Left cardiac atrium (tissue), 4 donors: ENCODE measurements around the gene CR1. TPM values are rescaled to one million over a fixed set of nuclear protein-coding genes. Genes with fewer than 3 reads are reported as not detected.
"Not testable (repeated sequence)": the region's sequence is repeated elsewhere in the genome, so short reads cannot be mapped to it uniquely, and the experiment has no call there.

Source experiments
- ATAC-seq, 2 donors: fragments of 200-7000 bp; cut with Tn5 transposase; one replicate each; pipeline ENCODE4 v1.9.1; 2020; ENCODE audit warnings: mild to moderate bottlenecking in 2 of 2, moderate library complexity in 2 of 2
- DNase-seq: peaks from one replicate; pipeline ENCODE4 v3.0.0-alpha.2; 2020
- intact Hi-C, 2 donors: fragments of 100-400 bp; cut with DNase I; formaldehyde crosslinking; loops; one replicate each; pipeline versions ENCODE4 v1.14.1 to v1.15.1; 2022 to 2023
- total RNA-seq, 2 donors: library from RNA; stranded (reverse); fragmentation: NEBNext Ultra II Directional; extraction: Animal tissue kit (Norgen Biotek cat#: 25700); gene quantifications; one replicate each; pipeline ENCODE4 v1.2.1, GENCODE V29; 2021
- donor health status: DM: no; HTN: yes; CAD: no.
- donor health status: DM: no; HTN: yes; CAD: no; lungs with severe emphysema.
- donor health status: DM: yes; HTN: yes; CAD: no.
- donor health status: Dilated cardiomyopathy.

CR1 gene
- total RNA-seq, 2 donors from 2014 or later, result 4.0 to 11.3 TPM

DNA sequence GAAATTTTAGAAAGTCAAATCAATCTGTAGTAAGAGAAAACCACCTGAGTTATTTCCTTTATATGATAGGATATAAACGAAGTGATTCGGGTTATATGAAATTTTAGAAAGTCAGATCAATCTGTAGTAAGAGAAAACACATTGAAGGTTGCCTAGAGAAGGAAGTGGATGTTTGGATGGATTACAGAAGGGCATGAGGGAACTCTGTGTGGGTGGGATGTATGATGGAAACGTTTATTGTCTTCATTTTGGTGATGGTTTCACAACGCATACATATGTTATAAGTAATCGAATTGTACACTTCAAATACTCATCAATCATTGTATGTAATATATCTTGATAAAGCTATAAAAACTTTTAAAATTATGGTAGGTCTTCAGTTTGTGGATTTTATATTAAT is 5.1 kb downstream of the CR1 start:
- DNase-seq (no peak), ATAC-seq (no peak)
- intact Hi-C loops, result loop anchor here in 1 of 2 donors (2.0 kb wide), 1 partner anchor 416 kb away; no protein-coding TSS in a partner anchor

DNA sequence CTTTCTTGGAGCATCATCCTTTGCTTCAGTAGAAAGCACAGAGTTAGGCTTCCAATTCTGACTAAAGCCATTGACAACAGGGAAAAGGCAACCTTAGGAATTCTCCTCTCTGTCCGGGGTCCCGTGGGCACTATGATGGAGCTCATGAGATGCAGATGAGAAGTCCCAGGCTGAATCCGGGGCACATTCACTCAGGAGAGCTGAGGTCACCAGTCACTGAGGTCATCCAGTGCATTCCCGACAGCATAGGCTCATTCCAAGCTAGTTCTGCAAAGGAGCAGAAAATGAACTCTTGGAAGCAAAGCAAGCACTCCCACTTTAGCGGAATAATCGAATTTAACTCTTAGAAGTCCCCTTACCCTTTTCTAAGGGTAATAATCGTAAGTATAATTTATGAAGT is 6.8 kb downstream of the CR1 start:
- DNase-seq (no peak), ATAC-seq (no peak)
- intact Hi-C loops, result no loop called here

DNA sequence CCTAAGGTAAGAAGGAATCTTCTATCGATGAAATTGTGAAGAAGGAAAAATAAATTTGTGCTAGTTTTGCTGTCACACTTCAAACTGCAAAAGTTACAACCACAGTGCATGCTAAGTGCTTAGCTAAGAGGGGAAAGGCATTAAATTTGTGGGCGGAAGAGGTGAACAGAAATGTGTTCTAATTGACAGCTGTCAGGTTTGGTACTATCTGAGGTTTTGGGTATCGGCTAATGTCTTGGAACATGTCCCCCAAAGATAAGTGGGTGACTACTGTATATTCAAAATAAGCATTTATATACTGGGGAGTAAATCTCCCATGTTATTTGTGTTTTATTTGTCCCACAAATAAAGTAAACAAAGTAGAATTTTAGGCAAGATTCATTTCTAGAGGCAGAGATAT is 8.0 kb downstream of the CR1 start:
- DNase-seq (no peak), ATAC-seq (no peak)
- intact Hi-C loops, result no loop called here

DNA sequence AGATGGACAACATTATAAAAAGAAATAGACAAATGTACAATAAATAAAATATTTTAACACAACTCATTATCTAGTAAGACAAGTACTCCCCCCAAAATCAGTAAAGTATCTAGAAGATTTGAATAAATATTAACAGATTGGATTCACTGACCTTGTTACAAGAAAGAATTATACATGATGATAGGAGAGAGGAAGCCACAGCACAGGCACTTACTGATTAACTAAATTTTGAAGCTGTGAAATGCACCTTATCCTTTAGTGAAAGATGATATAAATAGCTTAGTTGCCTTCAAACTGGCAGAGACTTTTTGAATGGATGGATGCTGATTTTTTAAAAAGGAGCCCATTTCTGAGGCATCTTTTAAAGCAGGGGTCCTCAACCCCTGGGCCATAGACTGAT is 8.5 kb downstream of the CR1 start:
- intact Hi-C loops, result no loop called here
- no peak for ATAC-seq
- no peak for DNase-seq

DNA sequence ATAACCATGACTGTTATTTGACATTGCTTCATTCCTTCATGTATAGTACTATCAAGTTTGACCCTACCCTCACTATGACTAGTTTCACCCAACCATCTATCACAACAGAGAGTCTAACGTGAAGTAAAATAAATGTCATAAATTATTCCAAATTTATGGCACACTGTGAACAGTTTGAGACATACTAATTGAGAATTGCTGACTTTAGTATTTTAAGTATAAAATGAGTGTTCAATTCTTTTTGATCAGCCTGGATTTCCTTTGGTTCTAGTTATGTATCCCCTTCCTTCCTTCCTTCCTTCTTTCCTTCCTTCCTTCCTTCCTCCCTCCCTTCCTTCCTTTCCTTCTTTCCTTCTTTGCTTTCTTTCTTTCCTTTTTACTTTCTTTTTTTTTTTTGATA is 14.5 kb downstream of the CR1 start:
- no peak for DNase-seq
- intact Hi-C loops, result no loop called here
- no peak for ATAC-seq

DNA sequence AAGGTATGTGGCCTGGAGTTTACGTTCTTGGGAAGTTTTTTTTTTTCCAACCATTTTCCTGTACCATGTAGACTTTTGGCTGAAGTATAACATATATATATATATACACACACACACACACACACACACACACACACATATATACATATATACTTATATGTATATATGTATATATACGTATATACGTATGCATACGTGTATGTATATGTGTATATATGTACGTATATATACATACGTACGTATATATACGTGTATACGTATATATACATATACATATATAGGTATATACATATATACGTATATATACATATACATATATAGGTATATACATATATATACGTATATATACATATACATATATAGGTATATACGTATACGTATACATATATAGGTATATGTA is 18.9 kb downstream of the CR1 start:
- no peak for ATAC-seq
- no peak for DNase-seq
- intact Hi-C loops, result no loop called here

DNA sequence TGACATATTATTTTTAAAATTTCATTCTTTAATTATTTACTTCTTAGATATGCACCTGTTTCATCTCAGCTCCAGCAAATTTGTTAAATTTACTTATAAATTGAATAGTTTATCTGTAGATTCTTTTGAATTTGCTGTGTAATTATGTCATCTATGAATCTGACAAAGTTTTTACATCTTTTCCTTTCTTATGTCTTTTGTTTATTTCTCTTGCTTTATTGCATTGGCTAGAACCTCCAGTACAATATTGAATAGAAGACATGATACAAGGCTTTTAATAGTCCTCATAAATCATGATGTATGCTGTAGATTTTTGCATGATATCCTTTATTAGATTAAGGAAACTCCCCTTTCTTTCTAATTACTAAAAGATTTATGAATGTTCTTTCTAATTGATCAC is 20.8 kb downstream of the CR1 start:
- intact Hi-C loops, result no loop called here
- no peak for ATAC-seq

DNA sequence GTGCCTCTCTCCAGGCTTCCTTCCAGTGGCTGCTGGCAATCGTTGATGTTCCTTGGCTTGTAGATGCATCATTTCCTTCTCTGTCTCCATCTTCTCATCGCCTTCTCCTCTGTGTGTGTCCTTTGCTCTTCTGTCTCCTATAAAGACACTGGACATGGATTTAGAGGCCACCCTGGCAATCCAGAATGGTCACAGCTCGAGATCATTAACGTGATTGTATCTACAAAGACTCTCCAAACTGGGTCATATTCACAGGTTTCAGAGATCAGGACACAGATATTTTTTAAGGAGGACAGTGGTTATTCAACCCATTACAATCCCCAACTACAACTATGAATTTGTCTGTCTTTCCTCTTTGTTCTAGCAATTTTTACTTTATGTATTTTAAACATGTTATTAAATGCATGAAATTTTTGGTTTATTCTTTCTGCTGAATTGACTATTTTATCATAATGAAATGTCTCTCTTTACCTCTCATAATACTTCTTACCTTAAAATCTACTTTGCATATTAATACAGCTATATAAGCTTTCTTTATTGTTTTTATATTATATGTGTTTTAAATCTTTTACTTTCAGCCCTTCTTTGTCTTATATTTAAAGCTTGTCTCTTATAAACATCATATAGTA is 22.8 kb downstream of the CR1 start:
- ATAC-seq (no peak), DNase-seq (no peak)
- intact Hi-C loops, result no loop called here

More for the DNA sequence above, 20.8 kb downstream of the CR1 start:
- no peak for DNase-seq

DNA sequence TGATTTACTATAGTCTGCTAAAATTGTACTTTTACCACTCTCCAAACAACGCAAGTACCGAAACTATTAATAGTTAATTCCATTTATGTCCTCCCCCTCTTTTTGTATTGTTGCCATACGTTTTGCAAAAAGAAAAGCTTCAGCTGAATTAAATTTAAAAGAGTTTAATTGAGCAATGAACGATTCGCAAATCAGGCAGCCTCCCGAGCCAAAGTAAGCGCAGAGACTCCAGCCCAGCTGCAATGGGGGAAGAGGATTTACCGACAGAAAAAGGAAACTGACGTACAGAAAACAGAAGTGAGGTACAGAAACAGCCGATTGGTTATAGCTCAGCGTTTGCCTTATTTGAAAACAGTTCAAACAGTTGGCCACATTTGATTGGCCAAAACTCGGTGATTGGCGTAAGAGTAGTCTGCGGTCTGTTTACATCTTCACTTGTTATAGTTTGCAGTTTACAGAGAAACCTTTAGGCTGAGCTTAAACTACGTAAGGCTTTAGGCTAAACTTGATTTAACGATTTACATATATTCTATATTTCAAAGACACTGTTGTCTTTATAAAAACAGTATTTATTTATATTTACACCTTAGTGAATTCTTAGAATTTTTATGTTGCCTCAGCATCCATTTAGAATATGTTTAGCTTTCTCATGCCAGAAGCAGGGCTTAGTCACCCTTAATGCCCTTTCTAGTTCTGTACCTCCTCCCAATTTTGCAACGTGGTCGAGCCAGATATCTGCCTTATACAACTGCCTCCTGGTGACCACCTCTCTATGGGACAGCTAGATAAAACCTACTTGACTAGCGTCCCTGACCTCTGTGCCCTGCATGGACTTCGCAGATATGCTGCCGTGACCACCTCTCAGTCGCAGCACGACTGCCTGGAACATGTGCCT is 23.8 kb downstream of the CR1 start:
- DNase-seq (no peak), ATAC-seq (no peak)
- intact Hi-C loops, result no loop called here

DNA sequence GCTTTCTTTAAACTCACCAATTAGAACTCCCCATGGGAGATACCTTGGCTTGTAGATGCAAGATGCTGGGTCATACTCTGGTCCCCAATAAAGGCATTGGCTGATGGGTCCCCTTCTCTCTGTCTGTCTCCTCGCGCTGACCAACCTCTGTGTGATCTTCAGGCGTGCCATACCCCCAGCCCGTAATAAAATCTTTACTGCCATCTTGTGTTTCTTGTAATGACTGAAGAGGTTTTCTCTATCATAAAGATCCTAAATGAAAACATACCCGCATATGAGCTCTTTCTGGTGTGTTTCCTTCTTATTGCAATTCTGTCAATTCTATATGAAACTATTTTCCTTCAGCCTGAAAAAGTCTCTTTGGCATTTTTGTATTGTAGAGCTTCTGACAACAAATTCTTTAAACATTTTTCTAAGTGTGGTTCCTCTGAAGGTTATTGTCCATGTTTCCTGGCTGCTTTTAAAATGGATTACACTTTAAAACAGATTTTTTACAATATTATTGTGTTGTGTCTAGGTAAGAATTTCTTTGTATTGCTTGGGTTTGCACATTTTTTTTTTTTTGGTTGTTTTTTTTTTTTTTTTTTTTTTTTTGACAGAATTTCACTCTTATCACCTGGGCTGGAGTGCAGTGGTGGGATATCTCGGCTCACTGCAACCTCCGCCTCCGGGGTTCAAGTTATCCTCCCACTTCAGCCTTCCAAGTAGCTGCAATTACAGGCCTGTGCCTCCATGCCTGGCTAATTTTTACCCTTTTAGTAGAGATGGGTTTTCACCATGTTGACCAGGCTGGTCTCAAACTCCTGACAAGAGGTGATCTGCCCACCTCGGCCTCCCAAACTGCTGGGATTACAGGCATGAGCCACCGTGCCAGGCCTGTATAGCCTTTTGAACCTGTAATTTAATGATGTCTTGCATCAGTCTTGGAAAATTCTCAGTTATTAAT is 24.7 kb downstream of the CR1 start:
- DNase-seq, ATAC-seq, intact Hi-C loops: not testable (repeated sequence)

DNA sequence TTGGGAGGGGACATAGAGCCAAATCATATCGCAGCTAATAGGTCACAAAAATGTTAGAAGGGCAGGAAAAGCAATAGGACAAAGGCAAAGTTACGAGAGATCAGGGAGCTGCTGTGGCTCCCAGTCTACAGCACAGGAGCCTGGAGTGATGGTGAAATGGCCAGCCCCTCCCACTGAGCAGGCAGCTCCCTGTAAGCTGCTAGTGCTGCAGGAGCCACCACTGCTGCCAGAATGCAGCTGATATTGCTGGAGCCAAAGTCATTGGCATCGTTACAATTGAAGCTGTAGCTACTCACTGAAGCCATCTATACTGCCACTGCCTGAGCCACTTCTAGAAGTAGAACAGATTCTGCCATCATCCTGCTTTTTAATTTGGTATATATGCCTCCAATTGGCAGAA is 29.3 kb downstream of the CR1 start:
- not testable (repeated sequence) for ATAC-seq, DNase-seq

DNA sequence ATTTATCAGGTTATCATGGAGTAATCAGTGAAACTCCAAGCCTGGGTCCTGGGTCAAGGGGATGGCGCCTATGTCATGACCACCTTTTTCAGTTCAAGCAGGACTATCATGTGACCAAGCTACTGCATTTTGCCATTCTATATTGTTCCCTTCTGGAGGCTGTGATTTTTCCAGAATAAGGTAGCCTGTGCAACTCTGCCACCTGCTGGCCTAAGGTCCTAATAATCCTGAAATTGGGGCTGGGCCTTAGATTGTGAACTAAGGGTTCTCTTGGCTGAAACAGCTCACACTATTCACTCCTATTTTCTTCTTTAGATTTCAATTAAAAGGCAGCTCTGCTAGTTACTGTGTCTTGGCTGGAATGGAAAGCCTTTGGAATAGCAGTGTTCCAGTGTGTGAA is 32.4 kb downstream of the CR1 start:
- ATAC-seq, intact Hi-C loops: not testable (repeated sequence)

More for the DNA sequence above, 29.3 kb downstream of the CR1 start:
- intact Hi-C loops, result not testable (repeated sequence)

DNA sequence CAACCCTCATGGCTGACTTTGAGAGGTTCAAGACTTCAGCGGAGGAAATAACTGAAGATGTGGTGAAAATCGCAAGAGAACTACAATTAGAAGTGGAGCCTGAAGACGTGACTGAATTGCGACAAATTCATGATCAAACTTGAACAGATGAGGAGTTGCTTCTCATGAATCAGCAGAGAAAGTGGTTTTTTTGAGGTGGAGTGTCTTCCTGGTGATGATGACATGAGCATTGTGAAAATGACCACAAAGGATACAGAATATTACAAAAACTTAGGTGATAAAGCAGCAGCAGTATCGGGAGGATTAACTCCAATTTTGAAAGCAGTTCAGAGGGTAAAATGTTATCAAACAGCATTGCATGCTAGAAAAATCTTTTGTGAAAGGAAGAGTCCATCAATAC is 40.3 kb downstream of the CR1 start:
- DNase-seq, intact Hi-C loops, ATAC-seq: not testable (repeated sequence)

More for the DNA sequence above, 32.4 kb downstream of the CR1 start:
- not testable (repeated sequence) for DNase-seq

DNA sequence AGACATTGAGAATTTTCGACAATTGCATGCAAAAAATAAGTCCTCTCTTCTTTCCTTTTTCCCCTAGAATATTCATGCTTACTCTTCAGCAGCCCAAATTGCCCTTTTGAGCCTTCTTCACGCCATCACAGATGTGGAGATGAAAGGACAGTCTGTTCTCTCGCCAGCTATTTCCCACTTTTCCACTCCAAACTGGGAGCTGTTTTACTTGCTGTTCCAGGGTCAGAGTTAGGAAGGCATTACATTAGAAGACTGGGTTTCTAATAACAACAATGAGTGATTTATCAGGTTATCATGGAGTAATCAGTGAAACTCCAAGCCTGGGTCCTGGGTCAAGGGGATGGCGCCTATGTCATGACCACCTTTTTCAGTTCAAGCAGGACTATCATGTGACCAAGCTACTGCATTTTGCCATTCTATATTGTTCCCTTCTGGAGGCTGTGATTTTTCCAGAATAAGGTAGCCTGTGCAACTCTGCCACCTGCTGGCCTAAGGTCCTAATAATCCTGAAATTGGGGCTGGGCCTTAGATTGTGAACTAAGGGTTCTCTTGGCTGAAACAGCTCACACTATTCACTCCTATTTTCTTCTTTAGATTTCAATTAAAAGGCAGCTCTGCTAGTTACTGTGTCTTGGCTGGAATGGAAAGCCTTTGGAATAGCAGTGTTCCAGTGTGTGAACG is 50.9 kb downstream of the CR1 start:
- intact Hi-C loops, ATAC-seq, DNase-seq: not testable (repeated sequence)

DNA sequence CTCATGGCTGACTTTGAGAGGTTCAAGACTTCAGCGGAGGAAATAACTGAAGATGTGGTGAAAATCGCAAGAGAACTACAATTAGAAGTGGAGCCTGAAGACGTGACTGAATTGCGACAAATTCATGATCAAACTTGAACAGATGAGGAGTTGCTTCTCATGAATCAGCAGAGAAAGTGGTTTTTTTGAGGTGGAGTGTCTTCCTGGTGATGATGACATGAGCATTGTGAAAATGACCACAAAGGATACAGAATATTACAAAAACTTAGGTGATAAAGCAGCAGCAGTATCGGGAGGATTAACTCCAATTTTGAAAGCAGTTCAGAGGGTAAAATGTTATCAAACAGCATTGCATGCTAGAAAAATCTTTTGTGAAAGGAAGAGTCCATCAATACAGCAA is 58.9 kb downstream of the CR1 start:
- ATAC-seq, DNase-seq, intact Hi-C loops: not testable (repeated sequence)

DNA sequence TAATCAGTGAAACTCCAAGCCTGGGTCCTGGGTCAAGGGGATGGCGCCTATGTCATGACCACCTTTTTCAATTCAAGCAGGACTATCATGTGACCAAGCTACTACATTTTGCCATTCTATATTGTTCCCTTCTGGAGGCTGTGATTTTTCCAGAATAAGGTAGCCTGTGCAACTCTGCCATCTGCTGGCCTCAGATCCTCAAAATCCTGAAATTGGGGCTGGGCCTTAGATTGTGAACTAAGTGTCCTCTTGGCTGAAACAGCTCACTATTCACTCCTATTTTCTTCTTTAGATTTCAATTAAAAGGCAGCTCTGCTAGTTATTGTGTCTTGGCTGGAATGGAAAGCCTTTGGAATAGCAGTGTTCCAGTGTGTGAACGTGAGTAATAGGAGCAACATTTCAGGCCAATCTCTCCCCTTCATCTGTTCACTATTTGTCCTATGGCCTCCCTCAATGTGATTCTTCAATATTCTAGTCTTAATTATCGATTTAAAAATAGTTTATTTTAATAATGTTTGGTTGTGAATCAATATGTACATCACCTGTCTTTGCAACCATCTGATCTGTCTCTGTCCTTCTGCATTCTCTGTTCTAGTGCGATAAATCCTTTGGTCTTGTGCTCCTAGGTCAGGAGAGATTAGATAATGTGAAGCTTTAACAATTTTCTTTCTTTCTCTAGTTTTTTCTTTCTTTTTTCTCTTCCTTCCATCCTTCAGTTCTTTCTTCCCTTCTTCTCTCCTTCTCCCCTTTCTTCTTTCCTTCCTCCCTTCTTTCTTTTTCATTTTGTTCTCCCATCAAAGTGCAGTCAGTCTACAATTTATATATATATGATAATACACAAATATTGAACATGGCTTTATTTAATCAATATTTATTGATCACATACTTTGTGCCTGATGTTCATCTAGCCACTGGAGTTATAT is 69.8 kb downstream of the CR1 start:
- DNase-seq (no peak), ATAC-seq (no peak)
- intact Hi-C loops, result no loop called here

DNA sequence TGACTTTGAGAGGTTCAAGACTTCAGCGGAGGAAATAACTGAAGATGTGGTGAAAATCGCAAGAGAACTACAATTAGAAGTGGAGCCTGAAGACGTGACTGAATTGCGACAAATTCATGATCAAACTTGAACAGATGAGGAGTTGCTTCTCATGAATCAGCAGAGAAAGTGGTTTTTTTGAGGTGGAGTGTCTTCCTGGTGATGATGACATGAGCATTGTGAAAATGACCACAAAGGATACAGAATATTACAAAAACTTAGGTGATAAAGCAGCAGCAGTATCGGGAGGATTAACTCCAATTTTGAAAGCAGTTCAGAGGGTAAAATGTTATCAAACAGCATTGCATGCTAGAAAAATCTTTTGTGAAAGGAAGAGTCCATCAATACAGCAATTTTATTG is 76.0 kb downstream of the CR1 start:
- DNase-seq, ATAC-seq, intact Hi-C loops: not testable (repeated sequence)

DNA sequence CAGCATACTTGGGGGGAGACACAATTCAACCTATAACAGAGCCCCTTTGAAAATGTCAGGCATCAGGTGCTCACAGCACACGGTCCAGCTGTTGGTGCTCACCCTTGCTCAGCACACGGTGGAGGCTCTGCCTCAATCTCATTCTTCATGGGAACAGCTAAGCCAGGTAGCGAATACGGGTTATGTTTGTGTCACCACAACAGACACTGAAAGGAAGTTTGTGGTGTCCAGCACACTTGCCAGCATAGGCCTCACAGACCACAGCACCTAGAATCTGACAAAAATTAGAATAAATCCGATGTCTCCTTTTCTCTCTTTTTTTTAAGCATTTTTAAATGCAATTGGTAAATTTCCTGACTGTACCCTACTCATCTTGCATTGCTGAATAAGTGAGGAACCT is 77.1 kb downstream of the CR1 start:
- ATAC-seq, DNase-seq, intact Hi-C loops: not testable (repeated sequence)
